HG02623 (cell line): ENCODE results near the gene FHOD3.
"Not testable (repeated sequence)": the region's sequence is repeated elsewhere in the genome, so short reads cannot be mapped to it uniquely, and the experiment has no call there.

Source experiments
- ATAC-seq: cut with Tn5 transposase; IDR thresholded peaks from one replicate; pipeline ENCODE4 v1.9.1; 2021; ENCODE audit warnings: moderate library complexity; ENCODE audit not compliant: unreplicated experiment

Gene FHOD3

GRCh38 chr18:36535202-36535935, 237.9 kb downstream of the FHOD3 start:
- ATAC-seq = no peak

DNA sequence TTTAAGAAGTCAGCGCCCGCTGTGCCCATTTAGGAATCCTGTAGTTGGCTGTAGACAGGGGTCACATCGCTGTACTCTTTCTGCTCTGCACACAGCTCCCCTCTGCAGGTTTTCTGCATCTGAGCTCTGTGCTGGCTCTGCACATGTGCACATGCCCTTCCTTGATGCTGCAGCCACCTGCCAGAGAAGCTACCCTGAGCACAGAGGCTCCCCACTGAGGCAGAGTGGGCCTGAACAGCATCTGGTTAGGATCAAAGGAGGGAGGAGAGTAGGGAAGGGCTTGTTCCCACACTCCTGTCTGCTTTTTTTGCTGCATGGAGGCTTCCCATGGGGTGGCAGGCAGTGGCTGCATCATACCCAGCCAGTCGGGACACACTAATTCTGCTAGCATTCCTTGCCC, 238.9 kb downstream of the FHOD3 start:
- no peak for ATAC-seq

- ATAC-seq = no peak
Measured at GRCh38 chr18:36537289-36537688, 239.8 kb downstream of the FHOD3 start.

DNA sequence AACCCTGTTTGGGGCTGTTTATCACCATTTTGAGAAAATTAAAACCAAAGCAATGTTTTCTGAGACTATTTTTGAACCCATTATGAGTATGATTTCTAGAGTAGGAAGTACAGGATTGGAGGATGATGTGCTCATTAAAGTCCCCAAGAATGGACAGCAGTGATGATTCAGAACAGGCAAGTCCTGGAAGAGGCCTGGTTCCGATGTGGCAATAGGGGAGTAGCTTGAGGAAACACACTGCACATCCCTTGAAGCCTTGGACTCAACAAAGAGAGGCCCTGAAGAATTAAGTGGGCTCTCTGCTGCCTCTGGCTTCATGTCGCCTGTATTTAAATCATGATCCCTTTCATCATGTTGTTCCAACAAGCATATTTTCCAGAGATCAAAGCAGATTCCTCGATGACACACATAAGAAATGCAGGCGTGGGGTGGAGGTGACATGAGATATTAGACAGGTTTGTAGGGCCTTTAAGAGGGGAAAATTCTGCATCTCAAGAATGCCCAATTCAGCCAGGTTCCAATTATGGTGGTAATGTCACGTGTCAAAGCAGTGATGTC, 242.2 kb downstream of the FHOD3 start:
- ATAC-seq = no peak

- ATAC-seq = no peak
Measured at GRCh38 chr18:36543030-36543429, 245.5 kb downstream of the FHOD3 start.

DNA sequence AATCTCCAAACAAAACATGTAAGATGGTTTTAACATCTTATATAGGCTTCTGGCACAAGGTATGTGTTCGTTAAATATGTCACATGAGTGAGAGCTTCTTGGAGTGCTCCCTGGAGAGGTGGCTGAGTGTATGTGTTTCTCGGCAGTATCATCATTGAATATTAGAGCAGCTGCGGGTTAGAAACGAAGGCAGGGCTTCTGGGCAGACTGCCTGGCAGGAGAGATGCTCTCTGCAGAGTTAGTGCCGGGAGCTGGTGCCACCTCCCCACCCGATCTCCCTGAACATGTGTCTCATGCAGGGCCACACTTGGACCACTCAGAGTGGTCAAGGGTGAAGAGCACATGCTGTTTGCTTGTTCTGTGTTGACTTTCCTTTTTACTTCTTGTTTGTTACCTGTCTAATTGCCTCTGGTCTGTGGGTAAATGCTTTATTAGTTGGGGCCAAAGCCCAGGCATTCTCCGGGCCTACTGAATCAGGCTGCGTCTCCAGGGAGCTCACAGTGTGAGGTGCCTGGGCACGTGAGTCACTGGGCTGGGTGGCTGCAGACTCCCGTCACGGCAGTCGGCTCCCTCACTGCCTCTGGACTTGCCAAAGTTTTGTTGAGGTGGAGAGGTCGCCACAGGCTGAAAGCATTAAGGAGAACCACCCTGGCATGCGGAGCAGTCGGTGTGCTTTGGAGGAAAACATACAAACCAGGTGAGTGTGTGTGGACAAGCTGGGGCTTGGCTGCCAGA, 246.6 kb downstream of the FHOD3 start:
- ATAC-seq = no peak

DNA sequence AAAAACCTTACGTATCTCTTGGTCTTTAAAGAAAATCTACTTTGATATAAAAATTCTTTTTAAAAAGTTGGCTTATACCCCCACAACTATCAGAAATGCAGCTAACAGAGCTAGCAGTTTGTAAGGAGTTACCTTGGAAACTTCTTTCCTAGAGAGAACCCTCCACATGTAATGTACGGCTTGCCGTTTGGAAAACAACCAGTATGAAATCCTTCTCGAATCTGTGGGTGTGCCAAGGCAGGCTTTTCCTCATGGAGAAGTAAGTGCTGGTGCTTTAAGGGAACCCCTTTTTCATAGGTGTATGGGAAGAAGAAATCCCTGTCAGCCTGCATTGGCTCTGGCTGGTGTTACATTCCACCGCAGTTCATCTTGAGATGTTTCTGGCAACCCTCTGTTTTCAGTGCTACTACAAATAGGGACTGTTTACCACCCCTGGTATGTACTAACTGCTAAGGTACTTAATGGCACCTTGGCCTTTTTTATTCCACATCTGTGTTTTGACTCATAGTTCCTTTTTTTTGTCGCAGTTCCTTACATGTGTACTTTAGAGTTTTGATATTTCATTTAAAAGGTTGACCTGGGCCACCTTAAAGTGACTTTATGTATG, 248.4 kb downstream of the FHOD3 start:
- no peak for ATAC-seq

GRCh38 chr18:36546876-36547275, 249.4 kb downstream of the FHOD3 start:
- no peak for ATAC-seq

GRCh38 chr18:36547544-36547943, 250.0 kb downstream of the FHOD3 start:
- no peak for ATAC-seq

DNA sequence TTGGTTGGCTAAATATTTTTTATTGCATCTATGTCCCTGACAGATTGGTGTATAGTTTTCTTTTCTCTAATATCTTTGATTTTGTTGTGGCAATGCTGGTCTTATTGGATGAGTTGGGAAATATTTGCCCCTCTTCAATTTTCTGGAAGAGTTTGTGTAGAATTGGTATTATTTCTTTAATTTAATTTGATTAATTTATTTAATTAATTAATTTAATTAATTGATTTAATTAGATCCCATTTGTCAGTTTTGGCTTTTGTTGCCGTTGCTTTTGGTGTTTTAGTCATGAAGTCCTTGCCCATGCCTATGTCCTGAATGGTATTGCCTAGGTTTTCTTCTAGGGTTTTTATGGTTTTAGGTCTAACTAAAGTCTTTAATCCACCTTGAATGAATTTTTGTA, 253.8 kb downstream of the FHOD3 start:
- not testable (repeated sequence) for ATAC-seq

- ATAC-seq = no peak
Measured at GRCh38 chr18:36558234-36558633, 260.7 kb downstream of the FHOD3 start.

DNA sequence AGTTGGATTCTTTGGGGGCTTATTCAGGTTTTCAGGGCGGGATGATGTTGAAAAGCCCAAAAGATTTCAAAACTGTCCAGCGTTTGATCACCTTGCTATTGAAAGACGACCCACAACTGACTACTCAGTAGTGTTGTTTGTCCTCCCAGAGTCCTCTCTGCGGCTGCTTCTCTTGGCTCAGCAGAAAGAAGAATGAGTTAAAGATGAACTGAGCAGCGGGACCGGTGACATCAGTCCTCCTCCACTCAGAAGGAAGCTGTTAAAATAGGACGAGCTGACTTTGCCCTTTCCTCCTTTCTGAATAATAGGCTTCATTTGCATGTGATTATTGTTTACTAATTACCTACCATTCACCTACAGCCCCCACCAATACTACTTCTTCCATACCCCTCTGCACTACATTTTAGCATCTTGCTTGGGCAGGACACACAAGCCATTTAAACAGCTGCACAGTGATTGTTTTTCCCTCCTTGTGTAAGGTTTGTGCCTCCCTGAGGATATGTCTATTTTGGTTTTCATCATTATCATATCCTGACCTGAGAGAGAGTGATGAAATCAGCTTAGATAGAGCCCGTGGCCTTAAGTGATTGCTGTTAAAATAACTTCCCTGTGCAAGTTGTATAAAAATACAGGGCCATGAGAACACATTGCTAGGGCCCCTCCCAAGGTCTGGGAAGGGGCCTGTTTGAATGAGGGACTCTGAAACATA, 261.8 kb downstream of the FHOD3 start:
- ATAC-seq = no peak

DNA sequence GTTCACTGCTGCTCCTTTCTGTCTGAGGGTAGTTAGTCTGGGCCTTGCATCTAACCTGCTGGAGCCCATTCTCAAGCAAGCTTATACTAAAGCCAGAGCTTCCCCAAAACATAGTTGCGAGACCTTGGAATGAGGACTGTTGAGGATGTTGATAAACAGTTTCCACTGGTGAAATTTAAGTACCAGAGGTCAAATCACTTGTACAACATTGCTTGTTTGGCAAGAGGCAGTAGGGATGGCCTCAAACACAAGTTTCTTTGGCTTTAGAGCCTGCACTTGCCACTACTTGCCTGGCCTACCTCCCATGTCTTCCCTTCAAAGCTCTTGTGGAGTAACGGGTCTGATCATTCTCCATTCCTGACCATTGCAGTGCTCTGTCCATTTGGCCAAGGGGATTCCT, 262.7 kb downstream of the FHOD3 start:
- no peak for ATAC-seq

DNA sequence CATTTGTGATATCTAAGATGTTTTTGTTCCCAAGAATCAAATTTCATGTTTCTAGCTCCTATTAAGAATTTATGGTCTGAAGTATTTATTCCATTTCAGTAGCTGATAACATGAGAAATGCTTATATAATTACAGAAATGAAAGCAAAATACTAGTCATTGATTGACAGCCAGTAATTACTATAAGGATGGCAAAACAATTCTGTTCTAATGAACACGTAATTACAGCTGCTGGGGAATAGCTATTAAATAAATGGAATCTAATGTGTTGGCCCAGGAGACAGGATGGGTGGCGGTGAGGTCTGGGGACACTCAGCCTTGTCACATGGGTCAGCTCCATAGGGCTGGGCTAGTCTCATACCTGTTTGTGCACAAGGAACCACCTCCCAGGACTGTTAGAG, 263.5 kb downstream of the FHOD3 start:
- ATAC-seq = no peak

DNA sequence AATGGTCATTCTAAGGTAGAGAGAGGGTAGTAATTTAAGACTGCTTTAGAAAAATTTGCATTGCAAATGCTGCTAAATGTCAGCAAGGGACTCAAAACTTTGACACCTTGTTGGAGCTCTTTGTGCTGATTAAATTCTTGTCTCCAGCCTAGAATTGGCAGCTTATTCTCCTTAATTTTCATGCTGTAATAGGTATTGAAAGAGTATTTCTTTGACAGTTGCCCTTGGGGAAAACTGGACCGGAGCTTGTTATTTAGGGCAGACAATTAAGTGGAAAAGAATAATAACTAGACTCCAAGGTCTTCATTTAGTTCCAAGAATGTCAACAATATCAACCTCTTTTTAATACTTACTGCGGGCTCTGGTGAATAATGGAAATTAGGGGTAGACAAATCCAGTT, 267.3 kb downstream of the FHOD3 start:
- no peak for ATAC-seq

GRCh38 chr18:36567800-36568199, 270.3 kb downstream of the FHOD3 start:
- no peak for ATAC-seq

- ATAC-seq = no peak
Measured at GRCh38 chr18:36568487-36568886, 271.0 kb downstream of the FHOD3 start.

DNA sequence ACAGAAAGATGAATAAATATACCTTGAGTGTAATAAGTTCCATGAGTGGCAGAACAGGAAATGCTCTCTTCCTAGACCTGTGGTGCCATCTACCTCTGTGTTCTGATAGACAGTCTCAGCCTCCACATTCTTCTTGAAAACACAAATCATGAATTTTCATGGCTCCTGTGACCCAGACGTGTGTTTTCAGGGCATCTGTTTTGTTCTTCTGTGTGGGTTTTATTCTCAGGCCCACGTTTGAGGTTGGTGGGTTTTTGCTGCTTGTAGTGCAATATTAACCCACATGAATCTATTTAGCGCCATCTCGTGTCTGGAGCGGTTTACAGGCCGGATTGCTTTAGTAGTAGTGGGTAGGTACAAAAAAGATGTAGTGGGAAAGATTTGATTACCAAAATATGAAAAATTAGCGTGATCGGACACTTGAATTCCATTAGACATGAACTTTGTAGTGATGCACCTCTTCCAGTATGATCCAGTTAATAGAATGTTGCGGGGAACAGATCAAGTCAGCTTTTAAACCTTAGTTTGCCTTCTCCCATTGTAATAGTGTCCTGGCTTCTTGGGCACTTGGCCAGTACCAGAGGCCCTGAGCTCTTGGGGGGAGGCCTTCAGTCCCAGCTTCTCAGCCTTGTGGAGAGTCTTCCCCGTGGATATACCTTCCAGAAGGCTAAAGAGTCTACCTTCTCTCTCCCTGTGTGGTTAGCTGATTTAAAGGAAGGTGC, 274.8 kb downstream of the FHOD3 start:
- ATAC-seq = no peak

DNA sequence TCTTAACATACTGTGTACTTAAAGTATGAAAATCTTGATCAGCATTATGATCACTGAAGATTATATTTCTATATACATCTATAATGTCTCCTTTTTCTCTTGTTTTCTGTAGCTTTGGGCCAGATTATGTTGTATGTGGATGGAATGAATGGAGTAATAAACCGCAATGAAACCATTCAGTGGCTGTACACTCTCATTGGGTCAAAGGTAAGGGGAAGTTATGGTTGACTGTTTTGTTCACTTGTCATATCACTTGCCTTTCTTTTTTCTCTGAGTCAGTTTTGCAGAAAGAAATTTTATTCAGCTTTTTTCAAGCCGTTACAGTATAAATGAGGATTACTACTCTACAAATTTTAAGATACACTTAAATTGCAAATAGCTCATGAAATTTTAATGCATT, 278.8 kb downstream of the FHOD3 start:
- no peak for ATAC-seq

GRCh38 chr18:36578871-36579710, 281.6 kb downstream of the FHOD3 start:
- no peak for ATAC-seq
